GM12873 (cell line): Measurements from ENCODE around the gene POLE3.

Experiments
- TF ChIP-seq, protein P1 (sequence below): IDR thresholded peaks from 2 replicates; pipeline ENCODE4 v1.5.1; 2012; ENCODE audit warnings: low read depth, mild to moderate bottlenecking, moderate library complexity, low read length, control low read depth; ENCODE audit not compliant: insufficient read depth; ENCODE audit errors: missing control alignments

POLE3 gene

DNA sequence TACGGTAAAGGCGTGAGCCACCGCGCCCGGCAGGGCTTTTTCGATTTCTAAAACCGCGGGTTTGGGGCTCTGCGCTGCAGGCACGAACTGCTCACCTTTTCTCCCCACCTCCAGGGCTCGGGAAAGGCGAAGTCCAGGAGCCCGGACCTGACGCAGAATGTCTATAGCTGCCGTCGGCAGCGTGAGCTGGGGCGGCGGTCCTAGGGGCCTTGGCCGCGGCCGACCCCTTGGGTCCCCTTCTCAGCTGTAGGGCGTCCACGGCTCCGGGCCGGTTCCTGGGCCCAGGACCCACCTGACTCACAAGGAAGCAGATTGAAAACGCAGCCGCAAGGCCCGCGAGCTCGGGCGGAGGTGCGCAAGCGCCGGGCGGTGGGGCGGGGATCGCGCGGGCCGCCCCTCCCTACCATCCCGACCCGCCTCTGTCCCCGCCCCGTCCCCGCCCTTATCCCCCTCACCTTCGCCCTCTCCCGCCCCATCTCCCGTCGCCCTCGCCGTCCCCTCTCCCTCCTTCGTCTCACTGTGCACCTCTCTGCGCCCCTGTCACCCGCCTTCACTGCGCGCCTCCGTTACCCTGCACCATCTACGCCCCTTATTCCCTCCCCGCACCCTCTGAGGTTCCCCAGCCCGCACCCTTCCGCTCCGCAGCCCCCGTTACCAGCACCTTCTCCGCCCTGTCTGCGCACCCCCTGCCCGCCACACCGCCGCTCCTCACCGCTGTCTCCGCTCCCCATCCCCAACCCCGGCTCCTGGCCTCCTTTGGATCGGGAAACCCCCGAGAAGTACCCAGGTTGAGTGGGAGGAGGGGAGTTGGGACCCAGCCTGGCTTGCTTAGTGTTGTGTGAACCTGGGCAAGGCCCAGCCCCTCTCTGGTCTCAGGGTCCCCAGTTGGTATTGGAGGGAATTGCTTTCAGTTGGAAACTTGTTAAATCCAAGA is 33.6 kb downstream of the POLE3 start, which contains the start of gene HDHD3:
TSS of gene HDHD3 (minus strand) at position 353 of the 934 bp plus-strand sequence. CDS start 2,632 bp downstream, outside the sequence.
- TF ChIP-seq, protein P1, sequence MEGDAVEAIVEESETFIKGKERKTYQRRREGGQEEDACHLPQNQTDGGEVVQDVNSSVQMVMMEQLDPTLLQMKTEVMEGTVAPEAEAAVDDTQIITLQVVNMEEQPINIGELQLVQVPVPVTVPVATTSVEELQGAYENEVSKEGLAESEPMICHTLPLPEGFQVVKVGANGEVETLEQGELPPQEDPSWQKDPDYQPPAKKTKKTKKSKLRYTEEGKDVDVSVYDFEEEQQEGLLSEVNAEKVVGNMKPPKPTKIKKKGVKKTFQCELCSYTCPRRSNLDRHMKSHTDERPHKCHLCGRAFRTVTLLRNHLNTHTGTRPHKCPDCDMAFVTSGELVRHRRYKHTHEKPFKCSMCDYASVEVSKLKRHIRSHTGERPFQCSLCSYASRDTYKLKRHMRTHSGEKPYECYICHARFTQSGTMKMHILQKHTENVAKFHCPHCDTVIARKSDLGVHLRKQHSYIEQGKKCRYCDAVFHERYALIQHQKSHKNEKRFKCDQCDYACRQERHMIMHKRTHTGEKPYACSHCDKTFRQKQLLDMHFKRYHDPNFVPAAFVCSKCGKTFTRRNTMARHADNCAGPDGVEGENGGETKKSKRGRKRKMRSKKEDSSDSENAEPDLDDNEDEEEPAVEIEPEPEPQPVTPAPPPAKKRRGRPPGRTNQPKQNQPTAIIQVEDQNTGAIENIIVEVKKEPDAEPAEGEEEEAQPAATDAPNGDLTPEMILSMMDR, result no peak

DNA sequence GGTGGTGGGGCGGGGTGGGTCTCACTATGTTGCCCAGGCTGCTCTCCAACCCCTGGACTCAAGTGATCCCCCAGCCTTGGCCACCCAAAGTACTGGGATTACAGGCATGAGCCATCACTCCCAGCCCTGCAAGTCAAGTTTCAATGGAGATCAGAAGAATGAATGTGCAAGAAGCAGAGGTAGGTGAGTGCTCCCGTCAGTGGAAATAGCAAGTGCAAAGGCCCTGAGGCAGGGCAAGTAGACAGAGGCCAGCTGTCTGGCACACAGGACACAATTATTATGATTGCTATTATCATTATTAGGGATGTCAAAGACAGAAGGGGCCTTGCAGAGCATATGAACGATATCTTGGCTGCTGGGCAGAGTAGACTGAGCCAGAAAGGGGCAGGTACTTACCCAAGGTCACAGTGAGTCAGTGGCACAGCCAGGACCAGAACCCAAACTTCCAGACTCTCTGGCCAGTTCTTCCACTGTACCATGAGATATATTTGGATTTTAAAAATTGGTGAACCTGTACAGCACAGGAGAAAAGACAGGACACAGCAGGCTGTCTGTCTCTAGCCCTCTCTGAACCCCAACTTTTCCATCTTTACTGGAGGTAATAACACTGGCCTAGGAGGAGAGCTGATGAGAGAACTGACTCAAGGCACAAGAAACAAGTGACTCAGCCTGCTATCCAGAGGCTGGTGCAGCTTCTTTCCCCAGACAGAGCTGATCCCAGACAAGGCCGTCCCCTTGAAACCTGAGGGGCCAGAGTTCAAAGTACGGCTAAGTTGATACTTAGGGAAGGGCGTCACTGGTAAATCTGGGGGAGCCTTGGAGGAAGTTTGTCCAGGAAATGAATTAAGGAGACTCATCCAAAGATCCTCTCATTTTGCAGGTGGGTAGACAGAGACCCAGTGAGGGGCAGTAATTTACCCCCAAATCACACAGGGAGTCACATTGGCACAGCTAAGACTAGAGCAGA is 35.1 kb downstream of the POLE3 start:
- TF ChIP-seq, protein P1, result no peak

DNA sequence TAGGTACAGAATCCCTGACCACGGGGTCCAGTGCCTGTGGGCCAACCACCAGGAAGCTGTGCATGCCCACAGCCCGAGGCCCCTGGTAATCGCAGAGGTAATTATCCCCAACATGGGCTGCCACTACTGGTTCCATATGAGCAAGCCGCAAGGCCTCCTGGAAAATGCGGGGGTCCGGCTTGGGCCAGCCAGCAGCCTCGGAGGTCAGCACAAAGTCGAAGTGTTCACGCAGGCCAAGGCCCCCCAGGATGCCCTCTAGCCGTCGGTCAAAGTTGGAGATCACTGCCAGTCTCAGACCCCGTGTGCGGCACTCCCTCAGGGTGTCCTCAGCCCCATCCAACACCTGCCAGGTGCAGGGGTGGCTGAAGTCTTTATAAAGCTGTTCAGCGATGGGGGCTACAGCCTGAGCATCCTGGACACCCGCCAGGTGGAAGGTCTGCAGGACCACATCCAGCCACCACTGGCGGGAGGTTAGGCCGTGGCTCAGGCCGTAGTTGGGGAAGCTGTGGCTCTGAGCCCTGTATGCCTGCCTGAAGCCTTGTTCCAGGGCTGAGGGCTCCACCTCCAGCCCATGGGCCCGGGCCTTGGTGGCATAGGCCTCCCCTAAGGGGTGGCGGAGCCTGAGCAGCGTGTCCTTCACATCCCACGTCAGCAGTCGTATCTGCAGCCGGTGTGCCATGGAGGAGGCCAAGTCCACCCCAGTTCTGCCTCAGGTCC is 36.6 kb downstream of the POLE3 start:
- TF ChIP-seq, protein P1, result no peak

DNA sequence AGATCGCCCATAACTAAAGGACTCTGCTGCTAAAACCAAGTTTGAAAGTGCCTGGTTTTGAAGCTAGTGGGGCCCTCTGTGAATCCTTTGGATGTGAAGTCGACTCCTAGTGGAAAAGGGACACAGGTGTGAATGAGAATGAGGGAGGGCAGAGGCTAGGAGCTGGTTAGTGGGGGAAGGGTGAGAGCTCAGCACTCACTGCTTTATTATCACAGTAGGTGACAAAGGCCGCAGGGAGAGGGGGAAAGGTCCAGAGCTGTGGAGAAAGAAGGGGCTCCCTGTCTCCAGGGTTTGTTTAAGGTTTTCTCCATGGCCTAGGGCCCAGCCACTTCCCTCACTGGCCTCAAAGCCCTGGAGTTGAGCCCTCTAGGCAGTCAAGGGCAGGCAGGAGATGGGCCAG is 37.2 kb downstream of the POLE3 start:
- TF ChIP-seq, protein P1, result no peak

DNA sequence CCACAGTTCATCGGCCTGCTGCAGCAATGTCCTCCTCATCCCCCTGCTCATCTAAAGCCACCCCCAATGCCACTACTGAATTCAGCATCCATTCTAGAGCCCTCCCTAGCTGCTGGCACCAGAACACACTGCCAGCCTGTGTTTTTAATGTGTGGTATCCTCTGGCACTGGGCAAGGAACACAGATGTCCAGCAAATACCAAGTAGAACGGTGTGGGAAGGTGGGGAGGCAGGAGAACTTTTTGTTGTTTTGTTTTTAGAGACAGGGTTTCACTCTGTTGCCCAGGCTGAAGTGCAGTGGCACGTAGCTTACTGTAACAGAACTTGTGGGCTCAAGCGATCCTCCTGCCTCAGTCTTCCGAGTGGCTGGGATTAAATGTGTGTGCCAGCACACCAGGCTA is 38.4 kb downstream of the POLE3 start:
- TF ChIP-seq, protein P1, result no peak

DNA sequence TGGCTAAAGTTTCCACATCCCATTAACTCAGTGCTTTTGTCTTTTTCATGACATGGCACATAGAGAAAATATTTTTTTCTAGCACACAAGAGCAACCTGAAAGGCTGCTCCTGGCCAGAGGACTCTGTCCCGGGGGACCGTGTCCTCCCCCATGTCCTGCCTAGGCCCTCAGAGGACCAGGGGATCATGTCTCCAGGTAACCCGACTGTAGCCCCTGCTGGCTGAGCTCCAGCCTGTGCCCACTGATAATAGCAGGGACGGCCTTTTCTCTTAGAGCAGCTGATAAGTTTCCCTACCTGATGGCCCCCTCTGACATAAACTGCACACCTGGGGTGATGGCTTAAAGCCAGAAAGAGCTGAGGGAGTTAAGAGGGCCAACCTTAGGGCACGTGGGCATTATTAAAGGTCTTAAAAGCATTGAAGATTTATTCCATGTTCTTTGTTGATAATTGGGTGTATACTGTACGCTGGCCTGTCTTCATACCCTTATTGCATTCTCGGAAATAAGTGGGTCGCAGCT is 39.6 kb downstream of the POLE3 start:
- TF ChIP-seq, protein P1, result no peak
